GM18870 (cell line): Measurements from ENCODE around the gene TRIM7.
A peak's percentile ranks its signal among the peaks of the same experiment; 100 is the strongest.

Source experiments
- ATAC-seq: cut with Tn5 transposase; IDR thresholded peaks from one replicate; pipeline ENCODE4 v1.9.1; 2021; ENCODE audit warnings: moderate library complexity; ENCODE audit not compliant: unreplicated experiment

The TRIM7 gene

GRCh38 chr5:181233088-181233800 is 28.2 kb upstream of the TRIM7 start:
- ATAC-seq = no peak

- ATAC-seq = no peak
These were observed 27.6 kb upstream of the TRIM7 start for GRCh38 chr5:181232593-181232992.

GRCh38 chr5:181231432-181231831 is 26.4 kb upstream of the TRIM7 start:
- no peak for ATAC-seq

GRCh38 chr5:181230551-181230950 is 25.6 kb upstream of the TRIM7 start:
- ATAC-seq = no peak

- no peak for ATAC-seq
These were observed 25.0 kb upstream of the TRIM7 start for GRCh38 chr5:181229996-181230395.

- ATAC-seq = no peak
These were observed 19.6 kb upstream of the TRIM7 start for GRCh38 chr5:181224390-181225229.

- ATAC-seq = no peak
These were observed 18.9 kb upstream of the TRIM7 start for GRCh38 chr5:181223729-181224389.

- ATAC-seq = peak; percentile 50
These were observed 18.2 kb upstream of the TRIM7 start, which contains the start of gene TRIM41 for GRCh38 chr5:181223058-181223728. Gene TRIM41, plus strand, starts transcription at chr5:181223281. Its CDS starts 719 bp downstream, at chr5:181224000.

- no peak for ATAC-seq
These were observed 17.6 kb upstream of the TRIM7 start for GRCh38 chr5:181222630-181223057.

- peak; percentile 25 for ATAC-seq
These were observed 17.0 kb upstream of the TRIM7 start for GRCh38 chr5:181221792-181222629.

- ATAC-seq = no peak
These were observed 16.3 kb upstream of the TRIM7 start for GRCh38 chr5:181221105-181221791.

GRCh38 chr5:181220178-181220515 is 15.2 kb upstream of the TRIM7 start:
- ATAC-seq = no peak

GRCh38 chr5:181219262-181220177 is 14.5 kb upstream of the TRIM7 start:
- no peak for ATAC-seq

- ATAC-seq = no peak
These were observed 13.8 kb upstream of the TRIM7 start for GRCh38 chr5:181218795-181219124.

GRCh38 chr5:181217803-181218062 is 12.7 kb upstream of the TRIM7 start:
- peak; percentile 7 for ATAC-seq

GRCh38 chr5:181217111-181217802 is 12.3 kb upstream of the TRIM7 start:
- ATAC-seq = no peak

GRCh38 chr5:181215997-181216989 is 11.3 kb upstream of the TRIM7 start:
- ATAC-seq = no peak
